Activated T-cell treated with anti-CD3 and anti-CD28 coated beads, Interleukin-2, amount 50 U/mL, for 72 hours (primary cell): ENCODE measurements around the gene PKD1L1. TPM values are rescaled to one million over a fixed set of nuclear protein-coding genes. Genes with fewer than 3 reads are reported as not detected.

Experiments used
- ATAC-seq, 2 donors: fragments of 150-1000 bp; cut with Tn5 transposase; replicated peaks in 1 of 2; 2 replicates each; pipeline ENCODE4 v1.10.0; 2021; ENCODE audit warnings: moderate library complexity in 2 of 2, mild to moderate bottlenecking in 1 of 2
- DNase-seq, 2 donors: peaks; one replicate each; pipeline ENCODE4 v3.0.0; 2021 to 2022; ENCODE audit warnings: mixed read lengths in 1 of 2
- H3K27ac Mint-ChIP-seq: one replicate; pipeline ENCODE4 v1.8.0; 2022; ENCODE audit warnings: mild to moderate bottlenecking, moderate library complexity, mixed read lengths
- H3K27me3 Mint-ChIP-seq: one replicate; pipeline ENCODE4 v1.8.0; 2022; ENCODE audit warnings: low read depth, mixed read lengths
- H3K36me3 Mint-ChIP-seq, 2 donors: one replicate each; pipeline ENCODE4 v1.8.0; 2022; ENCODE audit warnings: mixed read lengths in 2 of 2, mild to moderate bottlenecking in 1 of 2; ENCODE audit not compliant: insufficient read depth in 2 of 2
- H3K4me1 Mint-ChIP-seq: one replicate; pipeline ENCODE4 v1.8.0; 2022; ENCODE audit warnings: low read depth, mixed read lengths
- H3K4me3 Mint-ChIP-seq, 2 donors: one replicate each; pipeline ENCODE4 v1.8.0; 2022; ENCODE audit warnings: mild to moderate bottlenecking in 2 of 2, mixed read lengths in 2 of 2, moderate library complexity in 2 of 2
- H3K9me3 Mint-ChIP-seq, 2 donors: one replicate each; pipeline ENCODE4 v1.8.0; 2022; ENCODE audit warnings: mixed read lengths in 2 of 2
- total RNA-seq, 2 donors: library from RNA; stranded (reverse); gene quantifications; one replicate each; pipeline ENCODE4 v1.2.3, GENCODE V29; 2022

PKD1L1 gene
- total RNA-seq, 2 donors from 2014 or later = 0.10 to 0.35 TPM

DNA sequence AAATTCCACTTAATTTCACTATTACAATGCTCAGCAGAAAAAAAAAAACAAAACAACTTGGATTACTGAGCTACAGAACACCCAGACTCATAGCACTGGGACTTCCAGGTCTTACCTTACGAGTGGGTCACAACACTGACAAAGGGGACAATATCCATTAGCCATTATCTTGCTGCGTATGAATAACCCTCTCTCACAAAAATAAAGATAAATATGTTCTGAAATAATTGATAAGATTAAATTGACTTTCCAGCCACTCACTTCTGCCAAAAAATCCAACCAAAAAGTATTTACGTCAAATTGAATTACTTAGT is 128.7 kb downstream of the PKD1L1 start:
- no peaks in the 10 kb centered on the region for H3K4me1 Mint-ChIP-seq
- H3K4me3 Mint-ChIP-seq = no peak overlapping the region
- no peaks in the 10 kb centered on the region for H3K27me3 Mint-ChIP-seq
- ATAC-seq (no peak), DNase-seq (no peak)
- no peak overlapping the region for H3K27ac Mint-ChIP-seq
- H3K36me3 Mint-ChIP-seq = no peaks in the 10 kb centered on the region
- H3K9me3 Mint-ChIP-seq = no peaks in the 10 kb centered on the region

DNA sequence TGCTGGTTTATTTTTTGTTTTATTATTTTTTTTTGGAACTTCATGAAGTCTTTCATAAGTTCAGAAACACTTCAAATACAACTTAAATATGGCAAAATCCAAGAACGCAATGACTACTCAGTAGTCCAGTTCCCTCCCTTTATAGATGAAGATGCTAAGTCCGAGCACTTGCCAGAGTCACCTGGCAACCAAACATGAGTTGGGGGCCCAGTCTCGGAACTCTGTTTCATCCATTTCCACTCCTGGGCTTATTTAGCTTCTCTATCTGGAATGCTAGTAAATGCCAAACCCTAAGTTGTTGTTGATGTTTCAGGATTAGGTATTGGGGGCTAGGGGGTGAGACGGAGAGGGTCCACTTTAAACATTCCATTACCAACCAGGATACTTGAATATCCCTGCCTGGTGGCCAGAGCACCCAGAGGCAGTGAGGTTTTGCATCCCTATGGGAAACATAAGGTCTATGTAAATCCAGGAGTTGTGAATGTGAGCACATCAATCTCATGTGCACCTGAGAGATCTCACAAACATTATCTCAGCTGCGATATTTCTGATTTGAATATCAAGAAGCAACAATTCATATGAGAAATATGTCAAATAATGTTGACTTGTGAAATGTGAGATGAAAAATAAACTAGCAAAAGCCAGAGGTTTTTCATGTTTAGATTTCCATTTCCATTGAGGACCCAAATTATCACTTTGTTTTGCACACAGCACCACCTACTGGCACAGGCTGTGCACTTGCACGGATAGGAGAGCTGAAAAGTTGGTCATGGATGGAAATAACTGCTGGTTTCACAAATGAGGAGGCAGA is 129.3 kb downstream of the PKD1L1 start:
- no peak overlapping the region for H3K4me3 Mint-ChIP-seq
- H3K27ac Mint-ChIP-seq = no peak overlapping the region
- DNase-seq (peak; percentile 47 to 57), ATAC-seq (no peak)
- H3K4me1 Mint-ChIP-seq = no peaks in the 10 kb centered on the region
- H3K9me3 Mint-ChIP-seq = no peaks in the 10 kb centered on the region
- H3K36me3 Mint-ChIP-seq = no peaks in the 10 kb centered on the region
- H3K27me3 Mint-ChIP-seq = no peaks in the 10 kb centered on the region

DNA sequence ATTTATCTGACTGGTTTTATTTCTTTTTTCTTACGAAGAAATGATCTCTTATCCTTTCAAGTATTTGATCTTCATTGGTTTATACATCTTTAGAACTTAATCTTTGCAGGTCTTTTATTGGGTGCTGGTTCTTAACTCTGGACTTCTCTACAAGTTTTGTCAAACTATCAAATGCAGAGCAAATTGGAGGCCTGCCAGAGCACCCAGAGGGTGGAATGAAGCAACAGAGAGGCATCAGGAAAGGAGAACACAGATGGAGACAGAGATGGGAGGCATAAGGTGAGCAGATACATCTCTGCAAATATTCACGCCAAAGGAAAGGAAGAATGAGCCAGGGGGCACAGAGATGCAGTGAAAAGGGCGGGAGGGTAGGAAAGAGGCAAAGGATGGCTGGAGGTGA is 130.3 kb downstream of the PKD1L1 start:
- DNase-seq (no peak), ATAC-seq (no peak)
- no peak overlapping the region for H3K27ac Mint-ChIP-seq
- no peaks in the 10 kb centered on the region for H3K27me3 Mint-ChIP-seq
- no peaks in the 10 kb centered on the region for H3K9me3 Mint-ChIP-seq
- no peak overlapping the region for H3K4me3 Mint-ChIP-seq
- no peaks in the 10 kb centered on the region for H3K4me1 Mint-ChIP-seq
- H3K36me3 Mint-ChIP-seq = no peaks in the 10 kb centered on the region

DNA sequence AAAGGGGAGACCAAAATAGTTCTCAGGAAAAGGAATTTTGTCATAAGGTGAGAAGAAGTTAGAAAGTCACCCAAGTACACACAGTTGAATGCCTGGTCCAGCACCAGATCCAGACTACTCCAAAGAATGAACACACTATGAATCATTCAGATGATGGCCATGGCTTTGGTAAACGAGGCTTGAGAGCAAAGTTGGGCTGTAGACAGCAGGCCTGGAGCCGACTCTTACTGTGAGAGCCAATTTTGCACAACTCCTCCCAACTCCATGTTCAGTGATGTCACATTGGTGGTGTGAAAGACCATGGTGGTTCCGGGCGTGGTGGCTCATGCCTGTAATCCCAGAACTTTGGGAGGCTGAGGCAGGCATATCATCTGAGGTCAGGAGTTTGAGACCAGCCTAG is 131.6 kb downstream of the PKD1L1 start:
- no peak overlapping the region for H3K27ac Mint-ChIP-seq
- DNase-seq (no peak), ATAC-seq (no peak)
- H3K4me3 Mint-ChIP-seq = no peak overlapping the region
- H3K4me1 Mint-ChIP-seq = no peaks in the 10 kb centered on the region
- no peaks in the 10 kb centered on the region for H3K36me3 Mint-ChIP-seq
- H3K9me3 Mint-ChIP-seq = no peaks in the 10 kb centered on the region
- no peaks in the 10 kb centered on the region for H3K27me3 Mint-ChIP-seq

DNA sequence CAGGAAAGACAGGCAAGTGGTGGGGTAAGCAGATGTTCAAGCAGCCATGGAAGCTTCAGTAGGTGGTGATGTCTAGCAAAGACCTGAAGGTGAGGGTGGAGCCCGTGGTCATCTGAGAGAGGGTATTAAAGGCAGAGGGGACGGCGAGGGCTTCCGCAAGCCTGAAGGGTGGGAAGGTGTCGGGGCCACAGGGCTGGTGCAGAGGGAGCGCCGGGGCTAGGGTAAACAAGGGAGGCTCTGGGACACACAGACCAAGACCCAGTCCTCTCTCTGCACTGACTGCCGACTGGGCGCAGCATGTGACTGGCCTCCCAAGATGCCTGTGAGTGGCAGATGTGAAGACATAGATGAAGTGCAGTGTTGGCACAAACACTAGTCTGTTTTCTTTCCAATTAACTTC is 132.4 kb downstream of the PKD1L1 start:
- Mint-ChIP-seq H3K27me3 (no peaks in the 10 kb centered on the region), H3K36me3 (no peaks in the 10 kb centered on the region), H3K4me1 (no peaks in the 10 kb centered on the region), H3K27ac (no peak overlapping the region), H3K9me3 (no peaks in the 10 kb centered on the region), H3K4me3 (no peak overlapping the region)
- no peak for ATAC-seq
- DNase-seq = no peak

DNA sequence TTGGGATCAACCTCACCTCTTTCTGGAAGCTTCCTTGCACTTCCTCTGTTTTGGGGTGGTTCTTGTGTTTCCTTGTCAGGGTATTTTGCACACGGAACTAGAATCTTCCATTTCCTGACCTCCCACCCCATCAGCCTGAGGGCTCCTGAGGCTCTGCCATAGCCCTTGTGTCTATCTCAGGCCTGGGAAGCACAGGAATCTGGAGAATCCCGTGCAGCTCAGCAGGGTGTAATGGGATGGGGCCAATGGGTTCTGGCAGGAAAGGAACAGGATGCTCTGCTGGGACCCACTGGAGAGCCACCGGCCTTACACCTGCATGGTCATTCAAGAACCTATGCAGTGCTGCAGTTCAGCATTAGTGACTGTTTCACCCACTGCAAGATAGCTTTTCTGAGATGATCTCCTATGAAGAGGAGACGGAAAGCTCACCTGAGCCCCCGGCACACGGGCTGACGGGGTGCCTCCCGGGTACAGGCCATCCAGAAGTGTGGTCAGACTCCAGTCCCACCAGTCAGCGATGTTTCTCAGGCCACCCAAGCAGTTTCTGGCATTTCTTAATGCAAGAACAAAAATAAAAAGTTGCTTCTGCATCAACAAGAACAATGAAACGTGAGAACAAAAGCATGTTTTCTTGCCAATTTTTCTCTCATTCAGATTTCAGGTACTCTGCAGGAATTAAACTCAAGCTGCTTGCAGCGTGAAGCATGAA is 133.2 kb downstream of the PKD1L1 start:
- ATAC-seq (no peak), DNase-seq (no peak)
- no peaks in the 10 kb centered on the region for H3K9me3 Mint-ChIP-seq
- H3K36me3 Mint-ChIP-seq = no peaks in the 10 kb centered on the region
- H3K27me3 Mint-ChIP-seq = no peaks in the 10 kb centered on the region
- H3K4me1 Mint-ChIP-seq = no peaks in the 10 kb centered on the region
- H3K4me3 Mint-ChIP-seq = no peak overlapping the region
- H3K27ac Mint-ChIP-seq = no peak overlapping the region

DNA sequence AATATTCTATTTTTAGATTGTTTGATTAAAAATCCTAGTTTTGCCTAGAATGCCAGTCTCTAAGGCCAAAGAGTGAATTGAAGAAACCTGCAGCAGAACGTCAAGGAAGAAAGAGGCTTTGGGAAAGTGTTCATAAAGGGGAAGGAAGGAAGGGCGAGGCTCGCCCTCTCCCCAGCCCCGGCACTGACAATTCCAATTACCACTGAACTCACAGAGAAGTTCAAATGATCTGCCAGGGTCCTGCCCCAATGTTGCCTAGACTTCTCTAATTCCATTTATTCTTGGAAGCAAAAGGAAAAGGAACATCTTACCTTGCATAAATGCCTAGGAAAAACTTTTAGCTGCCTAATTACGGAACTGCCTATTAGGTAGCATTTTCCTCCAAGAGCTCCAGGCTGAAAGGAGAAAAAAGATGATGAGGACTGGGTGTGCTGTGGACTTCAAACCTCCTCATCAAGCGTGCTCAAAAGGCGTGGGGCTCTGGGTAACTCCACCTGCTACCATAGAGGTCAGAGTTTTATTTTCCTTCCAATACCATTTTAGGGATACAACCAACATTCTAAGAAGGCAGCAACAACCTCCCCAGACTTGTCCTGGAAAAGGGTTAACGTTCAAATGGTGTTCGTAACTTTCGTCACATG is 134.5 kb downstream of the PKD1L1 start:
- H3K36me3 Mint-ChIP-seq = no peaks in the 10 kb centered on the region
- no peaks in the 10 kb centered on the region for H3K4me1 Mint-ChIP-seq
- ATAC-seq (no peak), DNase-seq (no peak)
- no peaks in the 10 kb centered on the region for H3K27me3 Mint-ChIP-seq
- H3K9me3 Mint-ChIP-seq = no peaks in the 10 kb centered on the region
- H3K4me3 Mint-ChIP-seq = no peak overlapping the region
- no peak overlapping the region for H3K27ac Mint-ChIP-seq

DNA sequence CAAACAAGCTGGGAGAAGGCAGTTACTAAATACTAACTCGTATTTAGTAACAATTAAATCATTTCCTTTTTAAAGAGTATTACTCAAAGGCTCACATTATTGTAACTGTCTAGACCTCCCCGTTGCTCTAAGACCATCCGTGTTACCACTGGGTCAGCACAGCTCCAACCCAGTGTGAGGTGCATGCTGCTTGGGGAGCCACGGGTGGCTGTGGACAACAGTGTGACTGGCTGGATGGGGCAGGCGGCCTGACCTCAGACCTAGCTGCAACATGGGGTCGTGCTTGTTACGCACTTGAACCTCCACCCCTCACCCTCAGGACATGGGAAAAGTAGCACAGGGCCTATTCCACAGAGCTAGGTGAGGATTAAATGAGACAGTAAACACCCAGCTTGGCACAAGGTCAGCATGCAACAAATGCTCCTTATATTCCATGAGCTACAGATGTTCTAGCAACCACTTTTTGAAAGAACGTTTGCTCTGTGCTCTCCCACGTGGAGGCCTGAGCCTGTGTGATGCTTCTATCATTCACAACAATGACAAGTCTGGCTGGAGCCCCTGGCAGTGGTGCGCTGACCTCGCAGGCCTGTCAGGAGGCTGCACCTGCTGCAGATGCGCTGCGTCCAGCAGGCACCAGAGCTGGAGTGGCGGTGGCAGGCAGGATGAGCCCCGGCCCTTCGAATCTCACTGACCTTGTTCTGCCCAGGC is 135.7 kb downstream of the PKD1L1 start:
- no peak overlapping the region for H3K27ac Mint-ChIP-seq
- no peak for DNase-seq
- H3K4me3 Mint-ChIP-seq = no peak overlapping the region
- H3K4me1 Mint-ChIP-seq = no peaks in the 10 kb centered on the region
- no peaks in the 10 kb centered on the region for H3K27me3 Mint-ChIP-seq
- H3K9me3 Mint-ChIP-seq = no peaks in the 10 kb centered on the region
- ATAC-seq = no peak
- H3K36me3 Mint-ChIP-seq = no peaks in the 10 kb centered on the region

DNA sequence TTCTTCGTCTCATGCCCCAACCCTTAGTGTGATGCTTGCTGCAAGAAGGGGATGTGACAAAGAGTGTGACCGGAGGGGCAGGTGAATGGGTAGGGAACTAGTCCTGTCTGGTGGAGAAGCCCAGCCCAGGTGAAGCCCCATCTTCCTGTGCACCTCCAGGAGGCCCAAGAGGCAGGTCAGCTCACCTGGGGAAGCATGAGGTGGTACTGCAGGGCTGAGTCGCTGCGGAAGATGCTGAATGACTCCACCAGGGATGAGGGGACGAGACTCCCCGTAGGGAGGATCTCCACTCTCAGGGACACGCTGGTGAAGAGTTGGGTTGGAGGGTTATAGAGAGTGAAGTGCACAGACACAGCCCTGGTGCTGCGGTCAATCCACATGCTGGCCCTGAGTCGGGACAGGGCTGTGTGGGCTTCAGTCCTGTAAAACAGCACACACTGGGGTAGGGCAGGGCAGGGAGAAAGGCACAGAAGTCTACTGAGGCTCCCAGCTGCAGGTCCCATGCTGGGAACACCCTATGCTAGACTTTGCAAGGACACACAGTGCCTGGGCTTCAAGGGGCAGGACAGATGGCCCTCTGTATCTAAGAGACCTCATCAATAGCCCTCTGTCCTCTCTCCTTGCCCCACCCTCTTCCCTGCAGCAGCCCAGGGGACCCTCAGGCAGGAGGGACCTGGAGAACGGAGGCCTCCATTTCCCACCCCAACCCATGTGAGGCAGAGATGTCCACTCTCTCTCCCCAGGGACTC is 136.5 kb downstream of the PKD1L1 start:
- DNase-seq = no peak
- no peak for ATAC-seq
- Mint-ChIP-seq H3K27me3 (no peaks in the 10 kb centered on the region), H3K4me3 (no peak overlapping the region), H3K4me1 (no peaks in the 10 kb centered on the region), H3K36me3 (no peaks in the 10 kb centered on the region), H3K9me3 (no peaks in the 10 kb centered on the region), H3K27ac (no peak overlapping the region)

DNA sequence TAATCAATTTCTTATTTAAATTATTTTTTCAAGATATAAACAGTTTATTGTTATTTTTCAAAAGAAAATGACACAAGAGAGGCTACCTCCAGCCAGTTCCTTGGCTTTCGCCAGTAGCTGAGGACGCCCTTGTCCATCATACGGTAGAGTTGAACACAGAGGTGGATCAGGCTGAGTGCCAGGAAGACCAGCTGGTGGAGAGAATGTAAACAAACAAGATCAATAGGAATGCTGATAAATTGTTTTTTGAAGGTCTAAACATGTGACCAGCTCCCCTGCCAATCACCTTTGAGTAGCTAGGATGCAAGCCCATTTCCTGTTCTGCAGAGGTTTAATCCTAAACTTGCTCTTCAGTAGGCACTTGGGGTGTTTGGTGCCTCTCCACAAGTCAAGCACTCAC is 138.9 kb downstream of the PKD1L1 start:
- DNase-seq (no peak), ATAC-seq (no peak)

DNA sequence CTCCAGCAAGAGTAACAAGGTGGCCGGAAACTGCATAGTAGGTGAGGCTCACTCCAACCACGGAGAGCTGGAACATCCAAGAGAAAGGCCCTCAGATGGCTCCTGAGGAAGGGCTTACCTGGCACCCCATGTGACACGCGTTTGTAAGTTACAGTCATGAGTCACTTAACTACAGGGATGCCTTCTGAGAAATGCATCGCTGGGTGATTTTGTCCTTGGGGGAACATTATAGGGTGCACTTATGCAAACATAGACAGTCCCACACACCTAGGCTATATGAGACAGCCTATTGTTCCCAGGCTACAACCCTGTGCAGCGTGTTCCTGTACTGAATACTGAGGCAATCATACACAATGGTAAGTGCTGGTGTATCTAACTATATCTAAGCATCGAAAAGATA is 139.9 kb downstream of the PKD1L1 start:
- no peak overlapping the region for H3K27ac Mint-ChIP-seq
- no peak for DNase-seq
- H3K27me3 Mint-ChIP-seq = no peaks in the 10 kb centered on the region
- no peaks in the 10 kb centered on the region for H3K36me3 Mint-ChIP-seq
- H3K9me3 Mint-ChIP-seq = no peaks in the 10 kb centered on the region
- no peaks in the 10 kb centered on the region for H3K4me1 Mint-ChIP-seq
- no peak overlapping the region for H3K4me3 Mint-ChIP-seq
- no peak for ATAC-seq

More for the DNA sequence above, 138.9 kb downstream of the PKD1L1 start:
- H3K4me1 Mint-ChIP-seq = no peaks in the 10 kb centered on the region
- H3K9me3 Mint-ChIP-seq = no peaks in the 10 kb centered on the region
- no peaks in the 10 kb centered on the region for H3K36me3 Mint-ChIP-seq
- no peak overlapping the region for H3K27ac Mint-ChIP-seq
- no peak overlapping the region for H3K4me3 Mint-ChIP-seq
- no peaks in the 10 kb centered on the region for H3K27me3 Mint-ChIP-seq

DNA sequence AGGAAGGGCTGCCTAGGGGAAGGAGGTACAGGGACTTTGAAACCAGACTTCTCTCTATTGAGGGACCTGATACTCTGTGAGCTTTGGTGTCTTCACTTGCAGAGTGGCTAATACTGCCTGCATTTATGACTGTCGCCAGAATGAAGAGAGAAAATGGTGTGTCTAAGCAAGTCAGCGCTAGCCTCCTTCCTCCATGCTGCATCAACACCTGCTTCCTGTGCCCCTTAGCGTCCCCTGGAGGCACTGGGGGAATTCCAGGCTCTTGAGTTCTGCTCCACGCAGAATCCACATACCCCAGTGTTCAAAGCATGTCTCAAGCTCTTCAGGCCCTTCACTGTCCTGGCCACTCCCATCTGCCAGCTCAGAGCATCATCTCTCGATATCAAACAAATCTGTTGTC is 140.5 kb downstream of the PKD1L1 start:
- Mint-ChIP-seq H3K4me3 (no peak overlapping the region), H3K36me3 (no peaks in the 10 kb centered on the region), H3K27ac (no peak overlapping the region), H3K9me3 (no peaks in the 10 kb centered on the region), H3K27me3 (no peaks in the 10 kb centered on the region), H3K4me1 (no peaks in the 10 kb centered on the region)
- ATAC-seq = no peak
- DNase-seq = no peak

DNA sequence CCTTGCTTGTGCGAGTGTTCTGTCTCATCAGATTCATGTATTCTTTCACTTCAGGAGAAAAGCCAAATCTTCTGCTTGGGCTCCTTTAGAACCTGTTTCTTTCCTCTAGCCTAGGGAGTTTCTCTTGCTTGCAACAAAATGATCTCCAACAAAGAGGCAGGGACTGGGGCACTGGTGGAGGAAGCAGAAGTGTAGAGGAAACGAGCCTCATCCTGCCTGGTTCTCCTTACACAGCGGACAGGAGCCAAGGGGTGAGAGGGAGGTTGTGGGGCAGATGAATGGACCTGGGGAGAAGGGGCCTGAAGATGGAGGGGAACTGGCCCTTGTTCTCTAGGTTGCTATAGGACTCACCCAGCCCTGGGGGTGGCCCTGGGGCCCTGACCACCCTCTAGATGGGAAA is 141.1 kb downstream of the PKD1L1 start:
- ATAC-seq (no peak), DNase-seq (no peak)
- Mint-ChIP-seq H3K27me3 (no peaks in the 10 kb centered on the region), H3K4me1 (no peaks in the 10 kb centered on the region), H3K36me3 (no peaks in the 10 kb centered on the region), H3K4me3 (no peak overlapping the region), H3K27ac (no peak overlapping the region), H3K9me3 (no peaks in the 10 kb centered on the region)
